AG08395 (cell line): ENCODE data around the gene HSPG2.
"Not testable (repeated sequence)": the region's sequence is repeated elsewhere in the genome, so short reads cannot be mapped to it uniquely, and the experiment has no call there.

Source experiments
- DNase-seq: peaks from one replicate; pipeline ENCODE4 v3.0.0; 2012; ENCODE audit warnings: mixed read lengths, low spot score

The HSPG2 gene

GRCh38 chr1:21955501-21956281, 18.6 kb upstream of the HSPG2 start:
- no peak for DNase-seq

GRCh38 chr1:21955058-21955457, 17.9 kb upstream of the HSPG2 start:
- no peak for DNase-seq

- DNase-seq: no peak
These were observed 15.8 kb upstream of the HSPG2 start for GRCh38 chr1:21952786-21953520.

GRCh38 chr1:21951226-21951870, 14.2 kb upstream of the HSPG2 start:
- no peak for DNase-seq

GRCh38 chr1:21950734-21951133, 13.6 kb upstream of the HSPG2 start:
- DNase-seq: no peak

- DNase-seq: no peak
These were observed 9.9 kb upstream of the HSPG2 start for GRCh38 chr1:21946836-21947587.

GRCh38 chr1:21944733-21945073, 7.6 kb upstream of the HSPG2 start:
- no peak for DNase-seq

- not testable (repeated sequence) for DNase-seq
These were observed 6.0 kb upstream of the HSPG2 start for GRCh38 chr1:21942959-21943640.

- no peak for DNase-seq
These were observed 5.4 kb upstream of the HSPG2 start for GRCh38 chr1:21942464-21942863.

- no peak for DNase-seq
These were observed 4.3 kb upstream of the HSPG2 start for GRCh38 chr1:21941370-21941769.

- no peak for DNase-seq
These were observed 3.4 kb upstream of the HSPG2 start for GRCh38 chr1:21940492-21940891.

- peak; percentile 89 for DNase-seq
These were observed 2.7 kb upstream of the HSPG2 start for GRCh38 chr1:21939650-21940374.

- DNase-seq: no peak
These were observed 1.8 kb upstream of the HSPG2 start for GRCh38 chr1:21938732-21939538.

GRCh38 chr1:21937372-21938121, 437 bp upstream of the HSPG2 start:
- peak; percentile 89 for DNase-seq

- DNase-seq: no peak
These were observed 611 bp downstream of the HSPG2 start for GRCh38 chr1:21936366-21937031.

GRCh38 chr1:21935891-21936365, 1.2 kb downstream of the HSPG2 start:
- DNase-seq: no peak

- DNase-seq: no peak
These were observed 1.7 kb downstream of the HSPG2 start for GRCh38 chr1:21935393-21935804.

- no peak for DNase-seq
These were observed 3.5 kb downstream of the HSPG2 start for GRCh38 chr1:21933397-21934248.
